ENCODE results near the gene HMGCS2. TPM values are rescaled to one million over a fixed set of nuclear protein-coding genes. Genes with fewer than 3 reads are reported as not detected.

Gene HMGCS2
- 161 TPM for total RNA-seq
- long read RNA-seq, transcript HMGCS2-201 (10 exons, 2,428 nt): major isoform, 71 of 82 reads
- long read RNA-seq, partial matches to known transcripts: 4 of 82 reads
- long read RNA-seq, other reads (novel, unspliced or antisense): 7 of 82 reads

- intact Hi-C loops (cut with DNase I): no loop called here
- DNase-seq (ENCODE audit: missing footprints): no peak
- peak; percentile 72 for ATAC-seq
Measured at GRCh38 chr1:119768778-119769177, at the start of gene HMGCS2. TSS of gene HMGCS2 (minus strand) at chr1:119768905. CDS start at chr1:119768844, 61 bp downstream.

GRCh38 chr1:119818181-119818580 lies 49.5 kb upstream of the HMGCS2 start:
- DNase-seq (ENCODE audit: missing footprints): no peak
- intact Hi-C loops (cut with DNase I): no loop called here

GRCh38 chr1:119816407-119816806 lies 47.7 kb upstream of the HMGCS2 start:
- no peak for ATAC-seq
- no peak for DNase-seq (ENCODE audit: missing footprints)

More at GRCh38 chr1:119818181-119818580, 49.5 kb upstream of the HMGCS2 start:
- no peak for ATAC-seq

GRCh38 chr1:119815928-119816327 lies 47.2 kb upstream of the HMGCS2 start:
- intact Hi-C loops (cut with DNase I): no loop called here
- no peak for ATAC-seq
- DNase-seq (ENCODE audit: missing footprints): no peak

More at GRCh38 chr1:119816407-119816806, 47.7 kb upstream of the HMGCS2 start:
- intact Hi-C loops (cut with DNase I): no loop called here

GRCh38 chr1:119815361-119815760 lies 46.7 kb upstream of the HMGCS2 start:
- DNase-seq (ENCODE audit: missing footprints) (no peak), ATAC-seq (no peak)
- intact Hi-C loops (cut with DNase I): no loop called here

GRCh38 chr1:119814288-119814687 lies 45.6 kb upstream of the HMGCS2 start:
- DNase-seq (ENCODE audit: missing footprints) (no peak), ATAC-seq (no peak)
- intact Hi-C loops (cut with DNase I): no loop called here

GRCh38 chr1:119811985-119812557 lies 43.4 kb upstream of the HMGCS2 start:
- intact Hi-C loops (cut with DNase I): no loop called here
- DNase-seq (ENCODE audit: missing footprints) (no peak), ATAC-seq (no peak)

GRCh38 chr1:119811387-119811786 lies 42.7 kb upstream of the HMGCS2 start, which contains the start of gene REG4:
TSS of gene REG4 (minus strand) at chr1:119811460. CDS start at chr1:119808769, 2,691 bp downstream.
- ATAC-seq (no peak), DNase-seq (ENCODE audit: missing footprints) (no peak)
- intact Hi-C loops (cut with DNase I): no loop called here

GRCh38 chr1:119808972-119809550 lies 40.4 kb upstream of the HMGCS2 start:
- intact Hi-C loops (cut with DNase I): loop anchor here (2.0 kb wide), 1 partner anchor 64 kb away; no protein-coding TSS in a partner anchor
- DNase-seq (ENCODE audit: missing footprints): peak; percentile 85
- ATAC-seq: peak; percentile 72

- no peak for DNase-seq (ENCODE audit: missing footprints)
Measured at GRCh38 chr1:119808491-119808890, 39.8 kb upstream of the HMGCS2 start.

GRCh38 chr1:119806489-119806888 lies 37.8 kb upstream of the HMGCS2 start:
- ATAC-seq (no peak), DNase-seq (ENCODE audit: missing footprints) (no peak)
- intact Hi-C loops (cut with DNase I): no loop called here

More at GRCh38 chr1:119808491-119808890, 39.8 kb upstream of the HMGCS2 start:
- intact Hi-C loops (cut with DNase I): loop anchor here (2.0 kb wide), 1 partner anchor 64 kb away; no protein-coding TSS in a partner anchor
- peak; percentile 31 for ATAC-seq

GRCh38 chr1:119805746-119806145 lies 37.0 kb upstream of the HMGCS2 start:
- ATAC-seq: no peak
- DNase-seq (ENCODE audit: missing footprints): no peak
- intact Hi-C loops (cut with DNase I): no loop called here

GRCh38 chr1:119805247-119805646 lies 36.5 kb upstream of the HMGCS2 start:
- no peak for ATAC-seq
- no peak for DNase-seq (ENCODE audit: missing footprints)
- intact Hi-C loops (cut with DNase I): no loop called here

- ATAC-seq (no peak), DNase-seq (ENCODE audit: missing footprints) (no peak)
- intact Hi-C loops (cut with DNase I): no loop called here
Measured at GRCh38 chr1:119799599-119800177, 31.0 kb upstream of the HMGCS2 start.

GRCh38 chr1:119799003-119799402 lies 30.3 kb upstream of the HMGCS2 start:
- ATAC-seq (no peak), DNase-seq (ENCODE audit: missing footprints) (no peak)
- intact Hi-C loops (cut with DNase I): no loop called here

GRCh38 chr1:119797606-119798005 lies 28.9 kb upstream of the HMGCS2 start:
- DNase-seq (ENCODE audit: missing footprints): no peak
- ATAC-seq: no peak
- intact Hi-C loops (cut with DNase I): no loop called here

GRCh38 chr1:119797162-119797561 lies 28.5 kb upstream of the HMGCS2 start:
- DNase-seq (ENCODE audit: missing footprints) (no peak), ATAC-seq (no peak)
- intact Hi-C loops (cut with DNase I): no loop called here

GRCh38 chr1:119795261-119796200 lies 26.8 kb upstream of the HMGCS2 start:
- DNase-seq (ENCODE audit: missing footprints) (no peak), ATAC-seq (peak; percentile 10)
- intact Hi-C loops (cut with DNase I): no loop called here

- intact Hi-C loops (cut with DNase I): no loop called here
- DNase-seq (ENCODE audit: missing footprints): no peak
- no peak for ATAC-seq
Measured at GRCh38 chr1:119794876-119795240, 26.2 kb upstream of the HMGCS2 start.
